GM18517 (cell line): ENCODE measurements around the gene MBD3L2B.

ENCODE experiments used
- ATAC-seq: cut with Tn5 transposase; IDR thresholded peaks from one replicate; pipeline ENCODE4 v1.9.1; 2021; ENCODE audit warnings: mild to moderate bottlenecking, moderate library complexity; ENCODE audit not compliant: unreplicated experiment

The MBD3L2B gene

GRCh38 chr19:7013678-7014077 is 7.6 kb downstream of the MBD3L2B start:
- ATAC-seq: no peak

- no peak for ATAC-seq
Observed at GRCh38 chr19:7010722-7011593, 10.3 kb downstream of the MBD3L2B start.

- no peak for ATAC-seq
Observed at GRCh38 chr19:7007859-7008258, 13.4 kb downstream of the MBD3L2B start.

GRCh38 chr19:7006135-7006704 is 15.0 kb downstream of the MBD3L2B start:
- ATAC-seq: no peak

- ATAC-seq: no peak
Observed at GRCh38 chr19:7004313-7004931, 16.8 kb downstream of the MBD3L2B start.

- ATAC-seq: no peak
Observed at GRCh38 chr19:7000816-7001215, 20.4 kb downstream of the MBD3L2B start.

GRCh38 chr19:7000333-7000732 is 20.9 kb downstream of the MBD3L2B start:
- no peak for ATAC-seq

GRCh38 chr19:6999933-7000332 is 21.3 kb downstream of the MBD3L2B start:
- ATAC-seq: no peak

- ATAC-seq: no peak
Observed at GRCh38 chr19:6997679-6998445, 23.4 kb downstream of the MBD3L2B start.

- ATAC-seq: no peak
Observed at GRCh38 chr19:6996810-6997209, 24.4 kb downstream of the MBD3L2B start.

GRCh38 chr19:6995054-6995453 is 26.2 kb downstream of the MBD3L2B start:
- ATAC-seq: no peak

GRCh38 chr19:6988257-6988656 is 33.0 kb downstream of the MBD3L2B start:
- ATAC-seq: no peak

GRCh38 chr19:6987850-6988249 is 33.4 kb downstream of the MBD3L2B start:
- no peak for ATAC-seq

- ATAC-seq: no peak
Observed at GRCh38 chr19:6983448-6983847, 37.8 kb downstream of the MBD3L2B start.

- no peak for ATAC-seq
Observed at GRCh38 chr19:6979399-6979798, 41.8 kb downstream of the MBD3L2B start.

- ATAC-seq: no peak
Observed at GRCh38 chr19:6976197-6976596, 45.0 kb downstream of the MBD3L2B start.

GRCh38 chr19:6971366-6971765 is 49.9 kb downstream of the MBD3L2B start:
- ATAC-seq: no peak

- ATAC-seq: no peak
Observed at GRCh38 chr19:6970443-6970842, 50.8 kb downstream of the MBD3L2B start.

- ATAC-seq: no peak
Observed at GRCh38 chr19:6970021-6970420, 51.2 kb downstream of the MBD3L2B start.

- ATAC-seq: no peak
Observed at GRCh38 chr19:6969490-6969889, 51.7 kb downstream of the MBD3L2B start.
